Measurements from ENCODE around the gene STUB1.

Gene STUB1

DNA sequence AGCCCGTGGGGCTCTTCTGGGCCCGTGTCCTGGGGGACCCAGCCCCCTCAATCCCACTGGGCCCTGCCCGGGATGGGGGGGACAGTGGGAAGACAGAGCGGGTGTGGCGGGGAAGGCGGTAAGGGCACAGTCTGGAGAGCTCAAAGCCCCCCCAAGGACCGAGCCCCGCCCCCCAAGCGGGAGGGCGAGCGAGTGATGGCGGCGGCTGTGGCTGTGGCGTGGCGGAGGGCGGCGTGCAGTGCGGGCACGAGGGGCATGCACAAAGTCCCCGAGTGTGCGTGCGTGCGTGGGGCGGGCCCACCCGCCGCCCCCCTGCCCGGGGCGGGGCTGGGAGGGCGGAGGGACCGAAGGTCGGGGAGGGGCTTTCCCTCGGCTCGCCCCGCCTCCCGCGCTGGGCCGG lies 13.6 kb downstream of the STUB1 start:
- DNase-seq, result no peak

DNA sequence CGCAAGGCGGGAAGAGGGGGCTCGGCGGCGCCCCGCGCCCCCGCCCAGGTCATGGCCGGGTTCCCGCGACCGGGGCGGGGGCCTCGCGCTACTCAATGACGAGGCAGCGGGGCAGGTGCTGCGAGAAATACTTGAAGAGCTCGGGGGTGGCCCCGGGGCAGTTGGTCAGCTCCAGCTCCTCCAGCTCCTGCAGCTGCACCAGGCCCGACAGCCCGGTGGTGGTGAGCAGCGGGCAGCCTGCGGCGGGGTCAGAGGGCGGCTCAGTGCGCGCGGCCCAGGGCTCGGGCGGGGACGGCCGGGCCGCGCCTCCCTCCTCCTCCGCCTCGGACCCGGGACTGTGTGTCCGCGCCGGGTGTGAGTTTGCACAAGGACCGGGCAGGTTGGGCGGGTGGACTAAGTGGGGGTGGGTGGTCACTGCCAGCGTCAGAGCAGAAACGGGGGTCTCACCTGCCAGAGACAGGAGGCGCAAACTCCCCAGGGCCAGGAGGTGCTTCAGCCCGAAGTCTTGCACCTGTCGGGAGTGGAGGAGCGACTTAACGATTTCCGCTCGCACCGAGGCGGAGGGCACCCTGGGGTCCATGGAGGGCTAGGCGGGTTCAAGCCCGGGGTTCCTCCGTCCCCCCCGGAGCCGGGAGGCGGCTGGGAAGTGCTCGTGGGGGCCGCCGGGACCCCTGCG lies 14.1 kb downstream of the STUB1 start:
- no peak for DNase-seq

DNA sequence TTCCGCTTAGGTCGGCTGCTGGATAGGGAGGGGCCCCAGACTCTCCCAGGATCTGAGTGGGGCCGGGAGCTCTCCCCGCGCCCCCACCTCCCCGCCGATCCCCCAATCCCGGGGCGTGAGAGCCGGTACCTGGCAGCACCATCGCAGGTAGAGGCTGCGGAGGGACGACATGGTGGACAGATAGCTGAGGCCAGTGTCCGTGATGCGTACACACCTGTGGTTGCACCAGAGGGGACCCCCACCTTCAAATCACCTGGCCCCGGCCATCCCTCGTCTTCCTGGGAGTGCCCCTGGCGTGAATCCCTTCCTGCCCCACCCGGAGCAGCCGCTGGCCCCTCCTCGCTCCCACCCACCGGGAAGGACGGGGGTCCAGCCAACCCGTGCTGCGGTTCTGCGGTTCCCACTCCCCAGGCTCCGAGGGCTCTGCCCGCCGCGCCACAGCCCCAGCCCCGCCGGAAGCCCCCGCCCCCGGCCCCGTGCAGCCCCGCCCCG lies 14.7 kb downstream of the STUB1 start:
- DNase-seq, result no peak

DNA sequence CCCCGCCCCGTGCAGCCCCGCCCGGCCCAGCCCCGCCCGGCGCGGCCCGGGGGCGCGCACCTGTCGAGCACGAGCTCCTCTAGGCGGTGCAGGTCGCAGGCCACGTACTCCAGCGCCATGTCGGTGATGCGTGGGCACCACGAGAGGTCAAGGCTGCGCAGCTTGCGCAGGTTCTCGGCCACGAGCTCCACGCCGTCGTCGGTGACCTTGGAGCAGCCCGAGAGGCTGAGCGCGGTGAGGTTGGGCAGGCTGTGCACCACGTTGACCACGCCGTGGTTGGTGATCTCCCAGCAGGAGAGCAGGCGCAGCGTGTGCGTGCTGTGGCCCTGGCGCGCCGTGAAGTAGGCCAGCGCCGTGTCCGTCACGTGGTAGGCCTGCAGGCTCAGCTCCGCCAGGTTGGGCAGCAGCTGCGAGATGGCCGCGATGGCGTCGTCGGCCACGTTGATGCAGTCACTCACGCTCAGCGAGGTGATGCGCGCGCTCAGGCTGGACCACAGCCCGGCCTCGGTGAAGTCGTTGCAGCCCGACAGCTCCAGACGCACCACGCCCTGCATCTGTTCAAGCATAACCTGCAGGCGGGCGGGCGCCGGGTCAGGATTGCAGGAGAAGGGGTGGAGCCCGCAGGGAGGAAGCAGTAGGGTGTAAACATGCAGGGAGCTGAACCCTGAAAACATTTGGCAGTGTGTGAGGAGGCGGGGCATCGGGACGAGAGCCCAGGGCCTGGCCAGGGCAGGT lies 15.3 kb downstream of the STUB1 start:
- DNase-seq, result peak in 2 of 56 donors; percentile 25 to 32

DNA sequence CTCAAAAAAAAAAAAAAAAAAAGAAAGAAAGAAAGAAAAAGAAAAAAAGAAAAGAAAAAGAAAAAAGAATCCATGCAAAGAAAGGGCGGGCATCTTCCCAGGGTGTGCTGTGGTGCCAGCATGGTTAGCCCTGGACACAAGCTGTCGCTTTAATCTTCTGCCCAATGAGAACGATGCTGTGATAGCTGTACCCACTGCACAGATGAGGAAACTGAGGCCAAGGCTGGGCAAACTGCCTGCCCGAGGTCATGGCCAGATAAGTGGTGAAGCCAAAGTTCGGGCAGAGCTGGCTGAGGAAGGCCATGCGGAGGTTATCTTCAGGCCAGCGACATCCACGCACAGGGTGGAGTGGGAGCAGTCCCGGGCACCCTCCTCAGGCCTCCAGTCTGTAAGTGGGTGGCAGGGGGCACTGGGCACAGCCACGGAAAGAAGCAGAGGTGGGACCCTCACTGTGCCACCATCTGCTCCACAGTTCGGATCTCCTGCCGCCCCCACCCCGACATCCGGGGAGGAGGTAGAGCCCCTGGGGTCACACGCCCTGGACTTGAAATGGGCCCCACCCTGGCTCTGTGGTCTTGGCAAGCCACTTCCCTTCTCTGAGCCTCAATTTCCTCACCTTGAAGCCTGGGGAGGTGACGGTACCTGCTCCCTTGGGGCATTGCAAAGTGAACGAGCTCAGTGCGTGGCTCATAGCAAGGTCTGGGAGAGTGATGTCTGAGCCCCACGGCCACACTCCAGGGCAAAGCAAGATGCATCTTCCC lies 18.9 kb downstream of the STUB1 start:
- DNase-seq, result no peak

DNA sequence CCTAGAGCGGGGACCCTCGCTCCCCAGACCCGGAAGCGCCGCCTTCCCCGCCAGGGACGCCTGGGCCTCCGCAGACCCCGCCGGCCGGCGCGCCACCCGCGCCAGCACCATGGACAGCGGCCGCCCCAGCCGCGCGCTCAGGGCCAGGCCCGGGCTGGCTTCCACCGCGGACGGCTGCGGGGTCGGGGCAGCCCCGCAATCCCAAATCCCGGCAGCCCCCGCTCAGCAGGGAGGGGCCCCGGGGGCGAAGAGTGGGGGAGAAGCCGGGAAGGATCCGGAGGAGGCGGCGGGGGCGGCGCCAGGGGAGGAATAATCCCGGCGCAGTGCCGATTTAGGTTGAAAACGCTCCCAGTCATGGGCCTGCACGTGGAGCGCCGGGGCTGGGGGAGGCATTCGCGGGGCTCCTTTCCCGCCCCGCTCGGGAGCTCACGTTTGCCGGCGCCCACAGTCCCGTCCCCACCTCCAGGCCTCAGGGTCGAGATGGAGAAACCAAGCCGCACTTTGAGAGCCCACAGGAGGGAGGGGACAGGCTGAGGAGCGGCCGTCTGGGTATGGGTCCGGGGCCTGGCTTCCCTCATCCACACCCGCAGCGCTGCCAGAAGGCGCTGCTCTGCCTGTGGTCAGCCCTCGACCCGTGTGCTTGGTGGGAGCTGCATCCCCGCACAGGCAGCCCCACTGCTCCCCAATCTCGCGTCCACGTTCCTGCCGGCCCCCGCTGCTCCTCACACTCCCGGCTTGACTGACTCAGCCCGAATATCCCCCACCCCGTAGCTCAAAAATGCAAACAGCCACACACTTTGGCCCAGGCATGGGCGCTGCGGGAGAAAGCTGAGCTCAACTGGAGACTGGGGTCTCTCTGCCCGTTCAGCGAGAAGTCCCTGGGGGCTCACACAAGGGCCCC lies 20.7 kb downstream of the STUB1 start:
- peak in 13 of 56 donors; percentile 11 to 69 (median 37) for DNase-seq

DNA sequence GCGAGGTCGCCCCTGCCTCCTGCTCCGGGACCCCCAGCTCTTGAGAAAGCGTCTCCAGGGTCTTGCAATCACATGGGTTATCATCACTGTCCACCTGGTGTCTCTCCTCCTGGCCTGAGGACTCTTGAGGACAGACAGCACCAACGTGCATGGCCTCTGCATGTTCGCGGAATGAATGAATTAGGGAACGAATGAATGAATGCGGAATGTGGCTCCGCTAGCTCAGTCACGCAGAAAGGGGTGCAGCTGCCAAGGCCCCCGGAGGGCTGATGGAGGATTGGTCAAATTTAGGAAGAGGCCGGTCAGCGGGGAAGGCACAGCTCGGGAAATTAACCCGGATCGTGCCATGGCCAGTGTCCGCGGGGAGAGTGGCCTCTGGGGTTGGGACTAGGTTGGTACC lies 22.1 kb downstream of the STUB1 start:
- no peak for DNase-seq

DNA sequence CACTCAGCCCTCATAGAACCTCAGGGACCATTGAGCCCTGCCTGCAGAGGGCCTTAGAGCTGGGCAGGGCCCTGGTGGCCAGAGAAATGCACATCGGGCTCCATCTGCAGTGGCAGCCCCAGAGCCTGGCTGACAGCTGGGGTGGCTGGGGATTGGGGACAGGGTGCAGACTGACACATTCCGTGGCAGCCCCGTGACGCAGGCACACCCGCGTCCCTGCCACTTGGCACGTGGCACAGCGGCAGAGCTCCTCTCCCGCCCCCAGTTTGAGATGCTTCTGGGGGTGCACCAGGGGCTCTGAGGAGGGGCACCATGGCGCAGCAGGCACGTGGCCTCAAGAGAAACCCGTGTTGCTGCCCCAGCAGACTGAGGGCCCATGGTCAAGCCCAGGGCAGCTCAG lies 23.2 kb downstream of the STUB1 start:
- peak in 32 of 56 donors; percentile 6 to 80 (median 50) for DNase-seq

DNA sequence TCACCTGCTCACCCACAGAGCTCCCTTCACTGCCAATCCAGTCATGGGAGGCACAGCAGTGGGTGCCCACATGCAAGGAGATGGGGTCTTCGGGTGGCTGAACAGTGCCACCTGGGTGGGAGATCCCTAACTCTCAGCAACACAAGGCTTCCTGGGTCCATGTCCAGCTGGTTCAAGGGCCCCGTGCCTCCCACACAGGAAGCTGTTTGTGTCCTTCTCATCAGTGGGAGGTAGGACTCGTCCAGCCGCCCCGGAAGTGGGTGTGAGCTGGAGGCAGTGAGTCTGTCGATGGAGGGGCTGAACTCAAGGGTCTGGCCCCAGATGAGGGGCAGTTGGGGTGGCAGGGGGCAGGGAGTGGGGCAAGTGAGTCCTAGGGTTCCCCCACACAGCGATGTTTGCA lies 23.8 kb downstream of the STUB1 start:
- no peak for DNase-seq

DNA sequence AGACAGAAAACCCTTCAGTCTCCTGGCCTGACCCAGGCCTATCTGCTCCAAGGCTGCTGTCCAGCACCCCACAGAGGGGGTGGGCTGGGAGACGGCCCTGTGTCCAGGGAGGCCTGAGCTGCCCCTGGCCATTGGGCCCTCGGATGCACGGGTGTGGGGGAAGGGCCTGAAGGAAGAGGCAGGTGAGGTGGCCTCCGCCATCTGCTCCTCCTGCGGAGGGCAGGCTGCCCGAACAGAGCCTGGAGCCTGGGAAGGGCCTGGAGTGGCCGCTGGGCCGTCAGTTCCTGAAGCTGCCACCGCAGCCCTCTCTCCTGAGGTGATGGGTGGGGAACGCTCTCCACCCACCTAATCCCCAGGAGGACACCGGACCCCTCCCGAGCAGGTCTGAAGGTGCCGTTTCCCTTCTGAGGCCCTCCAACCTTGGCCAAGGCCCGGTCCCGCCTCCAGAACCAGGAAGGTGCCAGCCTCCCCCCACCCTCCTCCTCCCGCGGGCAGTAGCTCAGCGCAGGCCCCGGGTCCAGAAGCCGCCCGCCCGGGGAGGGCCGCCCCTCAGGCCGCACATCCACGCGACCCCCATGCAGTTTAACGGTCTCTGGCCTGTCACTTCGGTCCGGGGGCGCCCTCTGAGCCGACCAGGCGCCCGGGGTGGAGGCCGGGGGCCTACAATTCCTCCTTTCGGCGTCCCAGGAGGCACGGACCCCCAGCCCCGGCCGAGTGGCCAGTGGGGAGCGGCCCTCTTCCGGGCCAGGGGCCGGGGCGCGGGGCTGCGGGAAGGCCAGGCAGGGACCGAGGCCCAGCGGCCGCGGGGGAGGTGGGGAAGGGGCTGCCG lies 24.6 kb downstream of the STUB1 start:
- DNase-seq, result peak in 1 of 56 donors; percentile 14

DNA sequence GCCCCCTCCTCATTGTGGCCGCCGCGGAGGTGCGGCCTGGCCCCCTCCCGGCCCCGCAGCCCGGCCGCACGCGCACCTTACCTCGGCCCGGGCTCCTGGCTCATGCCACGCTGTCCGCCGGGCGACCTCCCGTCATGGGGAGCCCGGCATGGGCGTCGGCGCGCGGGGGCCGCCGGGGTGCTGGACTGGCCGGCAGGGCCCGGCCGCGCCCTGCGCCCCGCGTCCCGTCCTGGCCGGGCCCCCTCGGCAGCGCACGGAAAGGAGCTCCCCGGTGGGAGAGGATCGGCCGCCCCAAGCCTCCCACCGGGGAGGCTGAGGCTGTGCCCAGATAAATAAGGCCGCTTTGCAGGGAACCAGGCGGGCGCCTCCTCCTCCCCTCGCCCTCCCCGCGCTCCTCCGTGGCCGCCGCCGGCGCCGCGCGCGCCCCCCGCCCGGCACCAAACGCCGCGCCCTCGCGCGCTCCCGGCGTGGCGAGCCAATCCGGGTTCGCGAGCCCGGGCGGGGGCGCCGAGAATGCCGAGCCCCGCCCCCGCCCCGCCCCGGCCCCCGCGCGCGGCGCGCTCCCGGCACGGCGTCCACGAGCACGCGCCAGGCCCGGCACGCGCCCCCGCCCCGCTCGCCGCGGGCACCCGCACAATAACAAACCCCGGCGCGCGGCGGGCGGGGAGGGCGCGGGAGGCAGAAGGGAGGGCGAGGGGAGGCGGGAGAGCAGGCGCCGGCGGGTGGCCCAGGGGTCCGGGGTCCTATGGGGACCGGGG lies 25.4 kb downstream of the STUB1 start, which contains the start of gene FBXL16:
Gene FBXL16, minus strand, starts transcription at position 371 of the 758 bp plus-strand sequence. CDS start 8,396 bp downstream, outside the sequence.
- peak in 41 of 56 donors; percentile 19 to 85 (median 51) for DNase-seq

DNA sequence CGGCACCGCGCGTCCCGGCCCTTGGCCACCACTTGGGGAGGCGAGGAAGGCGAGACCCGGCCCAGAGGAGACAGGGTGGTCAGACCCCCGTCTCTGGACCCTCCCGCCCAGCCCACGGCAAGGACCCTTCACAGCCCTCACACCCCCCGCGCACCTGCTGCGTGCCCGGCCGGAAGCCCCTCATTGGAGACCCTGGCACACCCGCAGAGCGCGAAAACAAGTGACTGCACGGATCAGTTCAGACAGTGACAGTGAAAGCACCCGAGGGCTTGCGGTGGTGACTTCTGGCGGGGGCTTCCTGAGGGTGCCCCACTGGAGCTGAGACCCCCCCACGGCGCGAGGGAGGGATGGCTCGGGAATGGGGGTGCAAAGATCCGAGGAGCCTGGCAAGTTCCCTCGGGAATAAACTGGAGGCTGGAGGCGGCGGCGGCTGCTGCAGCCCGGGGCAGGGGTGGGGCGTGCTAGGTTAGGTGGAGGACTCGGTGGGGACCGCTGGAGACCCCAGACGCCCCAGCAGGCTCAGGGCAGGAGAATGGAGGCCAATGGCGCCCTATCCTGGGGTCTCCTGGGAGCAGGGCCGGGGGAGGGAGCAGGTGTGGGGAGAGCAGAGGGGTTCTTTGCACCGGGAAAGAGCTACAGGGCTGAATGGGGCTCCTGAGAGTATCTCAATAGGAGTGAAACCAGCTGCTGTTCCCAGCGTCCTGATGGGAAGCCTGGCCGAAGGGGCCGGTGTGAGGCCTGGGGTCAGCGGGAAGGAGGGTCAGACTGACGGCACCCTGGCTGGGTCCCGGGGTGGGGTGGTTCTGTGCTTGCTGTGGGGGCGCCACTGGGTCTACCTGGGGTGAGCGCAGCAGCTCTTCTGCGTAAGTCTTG lies 26.2 kb downstream of the STUB1 start:
- peak in 9 of 56 donors; percentile 21 to 58 (median 34) for DNase-seq

DNA sequence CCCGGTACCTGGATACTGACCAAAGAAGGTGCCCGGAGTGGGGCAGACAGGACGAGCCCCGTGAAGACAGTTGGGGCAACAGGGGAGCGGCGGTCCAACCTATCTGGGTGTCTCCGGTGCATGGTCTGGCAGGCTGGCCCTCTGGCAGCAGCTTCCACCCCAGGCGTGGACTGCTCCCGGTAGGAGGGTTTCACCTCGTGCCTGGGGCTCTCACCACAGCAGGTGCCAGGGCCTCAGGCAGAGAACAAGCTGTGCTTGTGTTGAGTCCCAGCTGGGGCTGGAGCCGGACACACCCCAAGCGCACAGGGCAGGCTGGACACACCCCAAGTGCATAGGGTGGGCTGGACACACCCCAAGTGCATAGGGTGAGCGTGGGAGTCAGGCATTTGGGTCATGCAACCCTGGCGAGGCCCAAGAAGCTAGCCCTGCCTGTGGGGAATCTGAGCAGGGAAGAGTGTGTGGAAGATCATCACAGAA lies 26.9 kb downstream of the STUB1 start:
- no peak for DNase-seq

DNA sequence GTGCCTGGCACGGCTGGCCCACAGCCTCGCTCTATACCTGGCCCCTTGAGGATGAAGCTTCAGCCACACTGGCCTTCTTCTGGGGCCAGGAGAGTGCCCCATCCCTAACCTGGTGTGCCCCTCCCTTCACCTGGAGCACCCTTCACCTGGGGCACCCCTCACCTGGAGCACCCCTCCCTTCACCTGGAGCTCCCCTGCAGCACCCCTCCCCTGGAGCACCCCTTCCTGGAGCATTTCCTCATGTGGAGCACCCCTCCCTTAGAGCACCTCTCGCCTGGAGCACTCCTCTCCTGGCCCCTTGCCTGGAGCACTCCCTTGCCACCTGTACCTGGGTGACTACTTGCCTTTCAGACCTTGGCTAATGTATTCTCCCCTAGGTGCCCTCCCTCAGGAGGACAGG lies 27.8 kb downstream of the STUB1 start:
- DNase-seq, result no peak

DNA sequence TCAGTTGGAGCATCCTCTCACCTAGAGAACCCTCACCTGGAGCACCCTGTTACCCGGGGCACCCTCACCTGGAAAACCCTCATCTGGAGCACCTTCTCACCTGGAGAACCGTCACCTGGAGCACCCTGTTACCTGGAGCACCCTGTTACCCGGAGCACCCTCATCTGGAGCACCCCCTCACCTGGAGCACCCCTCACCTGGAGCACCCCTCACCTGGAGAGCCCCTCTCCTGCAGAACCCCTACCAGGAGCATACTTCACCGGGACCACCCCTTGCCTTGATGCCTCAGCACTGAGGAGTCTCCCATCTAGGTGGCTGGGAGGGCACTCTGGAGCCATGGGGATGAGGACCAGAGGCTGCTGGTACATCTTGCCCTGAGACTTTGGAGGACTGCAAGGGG lies 28.7 kb downstream of the STUB1 start:
- no peak for DNase-seq

DNA sequence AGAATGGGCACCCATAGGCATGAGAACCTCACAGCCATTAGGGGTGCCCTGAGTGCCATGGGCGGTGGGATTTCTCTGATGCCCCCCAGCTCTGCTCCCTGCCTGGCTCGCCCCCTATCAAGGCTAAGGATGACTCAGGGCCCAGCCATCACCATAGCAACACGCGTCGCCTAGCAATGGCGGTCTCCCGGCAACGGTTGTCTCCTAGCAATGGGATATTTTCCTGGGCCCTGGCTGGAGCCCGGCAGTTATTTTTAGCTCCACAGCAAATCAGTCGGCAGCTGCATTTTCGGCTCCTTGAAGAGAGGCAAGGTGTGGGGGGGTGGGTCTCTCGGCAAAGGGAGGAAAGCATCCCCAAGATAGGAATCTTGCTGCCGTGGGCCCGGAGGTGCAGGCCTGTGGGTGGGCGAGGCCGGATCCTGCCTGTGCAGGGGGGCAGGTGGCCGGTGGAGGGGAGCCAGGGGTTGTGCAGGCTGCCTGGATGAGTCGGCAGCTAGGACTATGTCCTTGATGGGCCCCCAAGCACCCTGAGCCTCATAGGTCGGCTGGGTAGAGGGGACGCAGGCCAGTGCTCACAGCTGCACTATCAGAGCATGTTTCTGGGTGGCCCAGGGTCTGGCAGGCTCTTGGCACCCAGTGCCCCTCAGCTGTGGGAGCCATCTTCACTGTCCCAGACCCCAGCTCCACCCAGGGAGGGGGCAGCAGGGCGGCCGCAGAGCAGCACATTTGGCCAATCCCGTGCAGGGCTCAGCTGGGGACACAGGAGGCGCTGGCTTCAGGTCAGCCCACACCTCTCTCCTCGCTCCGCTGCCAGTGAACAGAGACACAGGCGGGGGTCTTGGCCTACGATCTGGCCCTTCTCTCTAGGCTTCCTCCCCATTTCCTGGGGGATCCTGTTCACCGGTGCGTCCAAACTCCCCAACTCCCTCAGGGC lies 29.6 kb downstream of the STUB1 start:
- peak in 54 of 56 donors; percentile 14 to 94 (median 74) for DNase-seq
